ENCODE data around the gene LTBP2. TPM values are rescaled to one million over a fixed set of nuclear protein-coding genes. Genes with fewer than 3 reads are reported as not detected.

LTBP2 gene
- total RNA-seq = under 1 TPM; 0.21 to 0.35 (median 0.30) TPM

- Mint-ChIP-seq H3K27me3 (ENCODE audit: low read depth) (peaks cover 9% of the 10 kb centered on the region), H3K9me3 (no peaks in the 10 kb centered on the region), H3K4me1 (ENCODE audit: low read depth) (peaks cover 31% of the 10 kb centered on the region), H3K4me3 (peak within 1 kb of the TSS; percentile 76), H3K36me3 (ENCODE audit: insufficient read depth) (no peaks in the 10 kb centered on the region)
- DNase-seq = no peak
- ATAC-seq = peak; percentile 19 to 35
Measured at GRCh38 chr14:74611650-74612349, at the start of gene LTBP2. LTBP2 (minus strand) TSS chr14:74612237; CDS start chr14:74611944, 293 bp downstream.

DNA sequence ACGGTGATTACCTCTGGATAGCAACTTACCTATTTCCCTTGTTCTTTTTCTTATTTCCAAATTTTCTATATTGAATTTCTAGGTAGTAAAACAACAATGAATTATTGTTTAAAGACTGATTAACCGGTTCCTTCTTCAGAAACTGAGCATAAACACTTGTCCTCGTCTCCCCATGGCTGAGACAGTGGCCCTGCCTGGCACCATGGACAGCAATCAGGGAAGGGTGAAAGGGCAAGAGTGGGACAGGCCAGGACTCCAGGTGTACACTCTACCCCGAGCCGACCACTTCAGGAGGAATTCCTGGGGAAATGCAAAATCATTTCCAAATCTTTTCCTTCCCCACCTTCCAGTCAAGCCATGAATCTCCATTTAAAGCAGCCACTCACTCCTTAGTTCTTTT is 48.8 kb upstream of the LTBP2 start:
- H3K4me1 Mint-ChIP-seq (ENCODE audit: low read depth) = no peaks in the 10 kb centered on the region
- no peak overlapping the region for H3K4me3 Mint-ChIP-seq
- ATAC-seq (no peak), DNase-seq (no peak)
- no peaks in the 10 kb centered on the region for H3K9me3 Mint-ChIP-seq
- peaks cover 30% of the 10 kb centered on the region for H3K36me3 Mint-ChIP-seq (ENCODE audit: insufficient read depth)
- H3K27me3 Mint-ChIP-seq (ENCODE audit: low read depth) = no peaks in the 10 kb centered on the region

- Mint-ChIP-seq H3K4me1 (ENCODE audit: low read depth) (no peaks in the 10 kb centered on the region), H3K9me3 (no peaks in the 10 kb centered on the region), H3K27me3 (ENCODE audit: low read depth) (no peaks in the 10 kb centered on the region), H3K4me3 (no peak overlapping the region), H3K36me3 (ENCODE audit: insufficient read depth) (peaks cover 31% of the 10 kb centered on the region)
- DNase-seq = no peak
- no peak for ATAC-seq
Measured at GRCh38 chr14:74660167-74660566, 48.1 kb upstream of the LTBP2 start.

DNA sequence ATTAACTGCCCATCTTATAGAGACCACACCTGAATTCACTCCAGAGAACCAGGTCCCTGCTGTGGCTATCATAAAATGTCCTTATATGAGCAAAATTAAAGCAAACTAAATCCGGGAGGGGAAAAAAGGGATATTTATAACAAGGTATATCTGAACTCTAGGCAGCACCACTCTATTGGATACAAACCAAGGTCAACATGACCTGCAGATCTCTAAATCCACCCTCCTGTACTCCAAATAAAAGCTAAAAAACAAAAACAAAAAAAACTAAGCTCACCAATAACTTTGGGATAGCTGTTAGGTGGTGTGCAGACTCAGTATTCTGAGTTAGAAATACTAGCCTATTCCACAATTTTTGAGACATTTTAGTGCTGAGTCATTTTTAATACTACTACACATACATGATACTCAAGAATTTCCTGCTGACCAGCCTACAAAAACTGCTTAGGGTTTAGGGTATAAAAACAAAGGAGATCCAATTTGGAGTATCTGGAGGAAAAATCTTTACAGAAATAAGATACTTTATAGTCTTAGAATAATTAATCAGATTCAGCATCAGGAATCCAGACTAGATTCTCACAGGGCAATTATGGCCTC is 46.6 kb upstream of the LTBP2 start:
- DNase-seq (no peak), ATAC-seq (no peak)
- Mint-ChIP-seq H3K36me3 (ENCODE audit: insufficient read depth) (peaks cover 26% of the 10 kb centered on the region), H3K9me3 (no peaks in the 10 kb centered on the region), H3K4me1 (ENCODE audit: low read depth) (no peaks in the 10 kb centered on the region), H3K27me3 (ENCODE audit: low read depth) (no peaks in the 10 kb centered on the region), H3K4me3 (no peak overlapping the region)

- ATAC-seq = no peak
Measured at GRCh38 chr14:74656964-74657363, 44.9 kb upstream of the LTBP2 start.

DNA sequence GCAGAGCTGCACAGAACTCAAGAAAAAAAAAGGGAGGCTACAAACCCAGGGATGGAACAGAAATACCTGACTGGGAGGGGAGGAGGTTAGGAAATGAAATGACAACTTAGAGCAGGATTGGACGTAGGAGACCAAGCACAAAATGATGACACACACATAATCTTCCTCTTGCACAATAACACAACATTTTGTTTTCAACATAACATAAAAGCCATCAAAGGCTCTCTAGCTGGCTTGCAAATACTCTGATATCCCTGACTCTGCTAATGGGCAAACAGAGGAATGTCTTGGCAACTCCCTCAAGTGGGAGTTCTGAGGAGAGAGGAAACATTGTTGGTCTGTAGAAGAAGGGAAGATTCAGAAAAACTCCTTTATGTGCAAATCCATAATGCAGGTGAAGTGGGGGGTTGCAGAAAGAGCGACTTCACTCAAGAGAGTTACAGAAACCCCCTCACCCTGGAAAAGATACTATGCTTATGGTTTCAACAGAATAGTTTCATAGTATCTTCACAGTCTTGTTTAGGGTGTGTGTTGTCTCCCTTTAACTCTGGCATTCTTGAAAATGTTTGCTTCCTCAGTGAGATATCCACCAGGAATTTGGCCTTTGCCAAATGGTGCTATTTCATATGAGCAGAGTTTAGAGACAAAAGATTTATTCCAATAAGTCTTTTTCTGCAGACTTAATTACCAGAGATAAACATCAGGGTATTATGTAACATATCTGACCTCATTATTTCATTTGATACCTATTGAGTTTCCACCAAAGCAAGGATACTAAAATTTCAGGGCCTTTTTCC is 43.8 kb upstream of the LTBP2 start:
- Mint-ChIP-seq H3K36me3 (ENCODE audit: insufficient read depth) (peaks cover 15% of the 10 kb centered on the region), H3K9me3 (no peaks in the 10 kb centered on the region), H3K4me3 (no peak overlapping the region), H3K4me1 (ENCODE audit: low read depth) (peaks cover 10% of the 10 kb centered on the region), H3K27me3 (ENCODE audit: low read depth) (no peaks in the 10 kb centered on the region)
- DNase-seq (no peak), ATAC-seq (no peak)

More at GRCh38 chr14:74656964-74657363, 44.9 kb upstream of the LTBP2 start:
- no peak overlapping the region for H3K4me3 Mint-ChIP-seq
- no peaks in the 10 kb centered on the region for H3K4me1 Mint-ChIP-seq (ENCODE audit: low read depth)
- DNase-seq = no peak
- no peaks in the 10 kb centered on the region for H3K27me3 Mint-ChIP-seq (ENCODE audit: low read depth)
- H3K9me3 Mint-ChIP-seq = no peaks in the 10 kb centered on the region
- H3K36me3 Mint-ChIP-seq (ENCODE audit: insufficient read depth) = peaks cover 22% of the 10 kb centered on the region

DNA sequence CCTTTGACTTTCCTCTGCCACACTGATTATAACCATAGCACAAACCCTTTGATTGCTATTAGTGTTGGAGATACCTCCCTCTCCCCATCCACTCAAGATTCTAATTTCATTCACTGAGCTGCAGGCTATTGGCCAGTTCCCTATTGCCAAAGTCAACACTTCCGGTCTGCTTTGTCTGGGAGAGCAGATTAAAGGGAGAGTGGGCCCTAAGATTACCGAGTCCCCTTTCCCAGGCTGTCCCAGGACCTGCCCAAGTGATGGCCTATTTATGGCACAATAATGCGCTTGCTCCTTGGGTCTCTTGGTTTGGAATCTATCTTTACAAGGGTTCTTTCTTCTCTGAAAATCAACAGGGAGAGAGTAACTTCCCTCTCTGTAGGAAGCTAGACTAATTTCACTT is 42.9 kb upstream of the LTBP2 start:
- ATAC-seq = no peak
- Mint-ChIP-seq H3K9me3 (no peaks in the 10 kb centered on the region), H3K4me3 (no peak overlapping the region), H3K36me3 (ENCODE audit: insufficient read depth) (peaks cover 15% of the 10 kb centered on the region), H3K4me1 (ENCODE audit: low read depth) (peaks cover 12% of the 10 kb centered on the region), H3K27me3 (ENCODE audit: low read depth) (no peaks in the 10 kb centered on the region)
- DNase-seq = no peak

- H3K27me3 Mint-ChIP-seq (ENCODE audit: low read depth) = no peaks in the 10 kb centered on the region
- H3K4me1 Mint-ChIP-seq (ENCODE audit: low read depth) = peaks cover 12% of the 10 kb centered on the region
- ATAC-seq (no peak), DNase-seq (no peak)
- H3K9me3 Mint-ChIP-seq = no peaks in the 10 kb centered on the region
- H3K4me3 Mint-ChIP-seq = no peak overlapping the region
- H3K36me3 Mint-ChIP-seq (ENCODE audit: insufficient read depth) = peaks cover 15% of the 10 kb centered on the region
Measured at GRCh38 chr14:74653386-74654138, 41.5 kb upstream of the LTBP2 start.

- no peak overlapping the region for H3K4me3 Mint-ChIP-seq
- no peak for ATAC-seq
- H3K4me1 Mint-ChIP-seq (ENCODE audit: low read depth) = peaks cover 12% of the 10 kb centered on the region
- H3K36me3 Mint-ChIP-seq (ENCODE audit: insufficient read depth) = peaks cover 15% of the 10 kb centered on the region
- DNase-seq = no peak
- no peaks in the 10 kb centered on the region for H3K27me3 Mint-ChIP-seq (ENCODE audit: low read depth)
- H3K9me3 Mint-ChIP-seq = no peaks in the 10 kb centered on the region
Measured at GRCh38 chr14:74652541-74652940, 40.5 kb upstream of the LTBP2 start.

GRCh38 chr14:74650927-74651686 is 39.1 kb upstream of the LTBP2 start:
- Mint-ChIP-seq H3K4me1 (ENCODE audit: low read depth) (peaks cover 12% of the 10 kb centered on the region), H3K4me3 (no peak overlapping the region), H3K36me3 (ENCODE audit: insufficient read depth) (peaks cover 8% of the 10 kb centered on the region), H3K9me3 (no peaks in the 10 kb centered on the region), H3K27me3 (ENCODE audit: low read depth) (no peaks in the 10 kb centered on the region)
- no peak for ATAC-seq
- DNase-seq = no peak

DNA sequence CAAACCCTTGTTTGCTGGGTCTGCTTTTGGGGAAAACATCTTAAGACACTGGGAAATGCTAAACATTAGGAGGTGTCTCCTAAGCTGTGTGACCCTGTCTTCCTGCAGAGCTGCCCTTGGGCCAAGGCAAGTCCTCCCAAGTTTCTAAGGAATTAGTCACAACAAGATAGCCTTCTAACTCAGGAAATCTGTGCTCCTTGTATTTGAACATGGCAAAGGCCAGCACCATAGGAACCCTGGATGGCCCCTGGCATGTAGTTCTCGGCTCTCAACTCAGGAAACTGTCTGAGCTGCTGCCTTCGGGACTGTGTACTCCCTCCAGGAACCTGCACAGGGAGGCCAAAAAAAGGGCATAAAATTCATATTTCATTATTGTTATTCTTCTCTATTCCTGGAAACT is 37.6 kb upstream of the LTBP2 start:
- DNase-seq (no peak), ATAC-seq (no peak)
- no peaks in the 10 kb centered on the region for H3K9me3 Mint-ChIP-seq
- H3K27me3 Mint-ChIP-seq (ENCODE audit: low read depth) = no peaks in the 10 kb centered on the region
- H3K4me3 Mint-ChIP-seq = no peak overlapping the region
- H3K36me3 Mint-ChIP-seq (ENCODE audit: insufficient read depth) = peaks cover 3% of the 10 kb centered on the region
- H3K4me1 Mint-ChIP-seq (ENCODE audit: low read depth) = peaks cover 12% of the 10 kb centered on the region

GRCh38 chr14:74649167-74649566 is 37.1 kb upstream of the LTBP2 start:
- DNase-seq (no peak), ATAC-seq (no peak)
- no peaks in the 10 kb centered on the region for H3K27me3 Mint-ChIP-seq (ENCODE audit: low read depth)
- H3K9me3 Mint-ChIP-seq = no peaks in the 10 kb centered on the region
- no peak overlapping the region for H3K4me3 Mint-ChIP-seq
- H3K36me3 Mint-ChIP-seq (ENCODE audit: insufficient read depth) = no peaks in the 10 kb centered on the region
- peaks cover 12% of the 10 kb centered on the region for H3K4me1 Mint-ChIP-seq (ENCODE audit: low read depth)

GRCh38 chr14:74648601-74649000 is 36.6 kb upstream of the LTBP2 start:
- no peak for DNase-seq
- no peaks in the 10 kb centered on the region for H3K36me3 Mint-ChIP-seq (ENCODE audit: insufficient read depth)
- H3K4me3 Mint-ChIP-seq = no peak overlapping the region
- no peak for ATAC-seq
- H3K27me3 Mint-ChIP-seq (ENCODE audit: low read depth) = no peaks in the 10 kb centered on the region
- no peaks in the 10 kb centered on the region for H3K9me3 Mint-ChIP-seq
- H3K4me1 Mint-ChIP-seq (ENCODE audit: low read depth) = peaks cover 12% of the 10 kb centered on the region
